H9 (cell line): ENCODE results near the gene RNF148. TPM values are rescaled to one million over a fixed set of nuclear protein-coding genes. Genes with fewer than 3 reads are reported as not detected.

Source experiments
- DNase-seq: peaks from one replicate; pipeline ENCODE4 v3.0.0-alpha.2; 2017
- H2AFZ ChIP-seq: one replicate; pipeline ENCODE4 v1.6.1; 2013; ENCODE audit warnings: mild to moderate bottlenecking, low read length, control low read depth, moderate library complexity
- H2AK5ac ChIP-seq: 2 replicates; pipeline ENCODE4 v1.6.1; 2013; ENCODE audit warnings: low read length, control low read depth, mixed read lengths; ENCODE audit not compliant: insufficient read length
- H2BK120ac ChIP-seq: one replicate; pipeline ENCODE4 v1.6.1; 2013; ENCODE audit warnings: low read depth, mild to moderate bottlenecking, low read length, control low read depth, inconsistent platforms; ENCODE audit not compliant: poor library complexity, severe bottlenecking
- H2BK12ac ChIP-seq: 2 replicates; pipeline ENCODE4 v1.6.1; 2013; ENCODE audit warnings: low read length, control low read depth, mixed read lengths, low read depth; ENCODE audit not compliant: insufficient read length
- H2BK15ac ChIP-seq: 2 replicates; pipeline ENCODE4 v1.6.1; 2013; ENCODE audit warnings: low read depth, low read length, control low read depth
- H2BK20ac ChIP-seq: one replicate; pipeline ENCODE4 v1.6.1; 2013; ENCODE audit warnings: low read depth, mild to moderate bottlenecking, low read length, control low read depth, inconsistent platforms; ENCODE audit not compliant: poor library complexity, severe bottlenecking
- H2BK5ac ChIP-seq: 2 replicates; pipeline ENCODE4 v1.6.1; 2013; ENCODE audit warnings: low read length, control low read depth, mixed read lengths; ENCODE audit not compliant: insufficient read length
- H3K14ac ChIP-seq: 2 replicates; pipeline ENCODE4 v1.6.1; 2013; ENCODE audit warnings: low read length, control low read depth; ENCODE audit not compliant: insufficient read depth
- H3K18ac ChIP-seq: 2 replicates; pipeline ENCODE4 v1.6.1; 2013; ENCODE audit warnings: low read depth, mild to moderate bottlenecking, mixed read lengths, low read length, control low read depth; ENCODE audit not compliant: insufficient read length
- H3K23ac ChIP-seq: 2 replicates; pipeline ENCODE4 v1.6.1; 2013; ENCODE audit warnings: low read length, control low read depth, mixed read lengths, low read depth; ENCODE audit not compliant: insufficient read length
- H3K23me2 ChIP-seq: 2 replicates; pipeline ENCODE4 v1.6.1; 2013; ENCODE audit warnings: low read depth, mild to moderate bottlenecking, mixed read lengths, low read length, control low read depth; ENCODE audit not compliant: insufficient read length, poor library complexity, severe bottlenecking
- H3K27ac ChIP-seq: 2 replicates; pipeline ENCODE4 v1.5.1; 2013; ENCODE audit warnings: low read length, control low read depth, mixed read lengths, low read depth; ENCODE audit not compliant: insufficient read length
- H3K27me3 ChIP-seq: 2 replicates; pipeline ENCODE4 v1.6.1; 2013; ENCODE audit warnings: low read length, control low read depth, inconsistent platforms; ENCODE audit not compliant: insufficient read depth
- H3K4ac ChIP-seq: 2 replicates; pipeline ENCODE4 v1.6.1; 2013; ENCODE audit warnings: low read depth, mild to moderate bottlenecking, control low read depth, inconsistent platforms, low read length, moderate library complexity
- H3K4me1 ChIP-seq: 2 replicates; pipeline ENCODE4 v1.6.1; 2013; ENCODE audit warnings: low read length, control low read depth, inconsistent platforms; ENCODE audit not compliant: insufficient read depth
- H3K4me2 ChIP-seq: 2 replicates; pipeline ENCODE4 v1.6.1; 2013; ENCODE audit warnings: low read length, control low read depth, mixed read lengths; ENCODE audit not compliant: insufficient read length, insufficient read depth
- H3K56ac ChIP-seq: 2 replicates; pipeline ENCODE4 v1.6.1; 2013; ENCODE audit warnings: low read depth, mild to moderate bottlenecking, mixed read lengths, low read length, control low read depth; ENCODE audit not compliant: insufficient read length
- H3K79me1 ChIP-seq: 2 replicates; pipeline ENCODE4 v1.6.1; 2013; ENCODE audit warnings: low read depth, mild to moderate bottlenecking, moderate library complexity, low read length, control low read depth, inconsistent platforms; ENCODE audit not compliant: insufficient read depth, poor library complexity, severe bottlenecking
- H3K79me2 ChIP-seq: 2 replicates; pipeline ENCODE4 v1.6.1; 2013; ENCODE audit warnings: low read length, control low read depth, inconsistent platforms; ENCODE audit not compliant: insufficient read depth
- H3K9ac ChIP-seq: 2 replicates; pipeline ENCODE4 v1.6.1; 2013; ENCODE audit warnings: low read length, control low read depth, mixed read lengths; ENCODE audit not compliant: insufficient read length; ENCODE audit errors: extremely low read depth
- H3K9me3 ChIP-seq: one replicate; pipeline ENCODE4 v1.6.1; 2013; ENCODE audit warnings: low read depth, low read length, inconsistent platforms; ENCODE audit not compliant: control insufficient read depth
- H3T11ph ChIP-seq: one replicate; pipeline ENCODE4 v1.6.1; 2013; ENCODE audit warnings: mild to moderate bottlenecking, low read length, control low read depth, inconsistent platforms
- H4K20me1 ChIP-seq: one replicate; pipeline ENCODE4 v1.6.1; 2013; ENCODE audit not compliant: control insufficient read depth, insufficient read length, insufficient read depth
- H4K5ac ChIP-seq: 2 replicates; pipeline ENCODE4 v1.6.1; 2013; ENCODE audit warnings: low read depth, mild to moderate bottlenecking, mixed read lengths, low read length, control low read depth; ENCODE audit not compliant: insufficient read length
- H4K8ac ChIP-seq: replicated peaks from 2 replicates; pipeline ENCODE4 v1.6.1; 2013; ENCODE audit warnings: low read length, control low read depth, mixed read lengths, low read depth; ENCODE audit not compliant: insufficient read length
- H4K91ac ChIP-seq: 2 replicates; pipeline ENCODE4 v1.6.1; 2013; ENCODE audit warnings: low read depth, mild to moderate bottlenecking, moderate library complexity, mixed read lengths, low read length, control low read depth; ENCODE audit not compliant: insufficient read length
- H3K27ac Mint-ChIP-seq, 3 experiments: 2 replicates in 2 of 3; 3 replicates in 1 of 3; pipeline ENCODE4 v1.8.0; 2020 to 2021; ENCODE audit warnings: mixed read lengths in 3 of 3, mild to moderate bottlenecking in 1 of 3, moderate library complexity in 1 of 3
- H3K27me3 Mint-ChIP-seq: 2 replicates; pipeline ENCODE4 v1.8.0; 2021; ENCODE audit warnings: low read depth, mild to moderate bottlenecking, moderate library complexity, mixed read lengths
- H3K36me3 Mint-ChIP-seq, 3 experiments: 2 replicates in 2 of 3; 3 replicates in 1 of 3; pipeline ENCODE4 v1.8.0; 2020 to 2021; ENCODE audit warnings: low read depth in 3 of 3, mixed read lengths in 3 of 3; ENCODE audit not compliant: insufficient read depth in 1 of 3
- H3K4me1 Mint-ChIP-seq, 2 experiments: 2 replicates each; pipeline ENCODE4 v1.8.0; 2020; ENCODE audit warnings: mixed read lengths in 2 of 2
- H3K4me3 Mint-ChIP-seq, 2 experiments: 2 replicates in 1 of 2; 3 replicates in 1 of 2; pipeline ENCODE4 v1.8.0; 2020 to 2021; ENCODE audit warnings: mild to moderate bottlenecking in 2 of 2, mixed read lengths in 2 of 2, moderate library complexity in 1 of 2
- H3K9me3 Mint-ChIP-seq, 2 experiments: 2 replicates in 1 of 2; 3 replicates in 1 of 2; pipeline ENCODE4 v1.8.0; 2020; ENCODE audit warnings: mild to moderate bottlenecking in 2 of 2, mixed read lengths in 2 of 2, moderate library complexity in 1 of 2
- WGBS: extraction: QIAGEN DNeasy Blood & Tissue Kit; methylation state at CpG from one replicate; pipeline ENCODE4 v1.1.7; 2013; ENCODE audit warnings: missing lambda C conversion rate, low lambda C conversion rate, mixed read lengths; ENCODE audit not compliant: insufficient read length; ENCODE audit errors: extremely low coverage; 5-methylcytosine and 5-hydroxymethylcytosine counted together
- total RNA-seq: library from RNA; stranded (reverse); gene quantifications from 2 replicates; pipeline ENCODE4 v1.2.1, GENCODE V29; 2021
- TF ChIP-seq, protein P1 (sequence below): fragments of 200-600 bp; sonication (generic); conservative IDR thresholded peaks from 3 replicates; pipeline ENCODE4 v1.8.0; 2021; ENCODE audit warnings: antibody characterized with exemption, mild to moderate bottlenecking

RNF148 gene
- total RNA-seq, 1 experiment from 2014 or later: 0.39 TPM

DNA sequence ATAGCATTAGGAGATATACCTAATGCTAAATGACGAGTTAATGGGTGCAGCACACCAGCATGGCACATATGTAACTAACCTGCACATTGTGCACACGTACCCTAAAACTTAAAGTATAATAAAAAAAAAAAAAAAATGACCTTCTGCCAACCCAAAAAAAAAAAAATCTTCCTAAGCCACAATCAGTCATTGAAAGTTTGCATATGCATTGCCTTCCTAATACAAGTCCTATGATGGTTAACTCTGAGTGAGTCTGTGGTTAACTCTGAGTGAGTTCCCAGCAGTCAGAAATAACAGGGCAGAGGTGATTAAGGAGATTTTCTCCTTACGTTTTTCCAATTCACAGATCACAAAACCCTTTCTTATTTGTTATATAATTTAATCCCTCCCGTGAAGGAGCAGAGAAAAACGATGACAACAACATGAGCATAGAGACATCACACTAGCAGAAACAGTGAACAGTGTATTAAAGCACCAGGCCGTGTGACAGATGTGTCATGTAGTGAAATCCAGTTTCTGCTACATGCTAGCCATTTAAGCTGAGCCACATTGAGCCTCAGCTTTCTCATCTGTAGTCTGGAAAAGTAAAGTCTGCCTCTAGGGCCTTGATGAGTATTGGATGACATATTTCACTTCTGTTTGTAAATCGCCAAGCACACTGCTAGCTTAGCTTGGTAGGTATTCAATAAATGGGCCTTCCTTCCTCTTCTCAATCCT, 7.4 kb upstream of the RNF148 start:
- H2BK15ac ChIP-seq: no peak overlapping the region
- Mint-ChIP-seq H3K9me3 (no peaks in the 10 kb centered on the region), H3K27ac (no peak overlapping the region), H3K4me1 (no peaks in the 10 kb centered on the region), H3K36me3 (no peaks in the 10 kb centered on the region), H3K27me3 (no peaks in the 10 kb centered on the region), H3K4me3 (no peak overlapping the region)
- no peak overlapping the region for H3K4me2 ChIP-seq
- no peaks in the 10 kb centered on the region for H3K79me2 ChIP-seq
- H3K23me2 ChIP-seq: no peaks in the 10 kb centered on the region
- no peak overlapping the region for H3K4ac ChIP-seq
- H3K18ac ChIP-seq: no peak overlapping the region
- no peak overlapping the region for H2BK20ac ChIP-seq
- no peak overlapping the region for H3K23ac ChIP-seq
- no peaks in the 10 kb centered on the region for H4K20me1 ChIP-seq
- no peak overlapping the region for H3K9ac ChIP-seq
- H3T11ph ChIP-seq: no peak overlapping the region
- H3K27ac ChIP-seq: no peak overlapping the region
- no peak overlapping the region for H4K91ac ChIP-seq
- no peak overlapping the region for H2AFZ ChIP-seq
- no peak overlapping the region for H2AK5ac ChIP-seq
- no peak overlapping the region for H2BK5ac ChIP-seq
- WGBS: no CpG with 5 or more reads among the region's 7 CpGs
- no peak overlapping the region for H2BK120ac ChIP-seq
- no peak overlapping the region for H2BK12ac ChIP-seq
- no peaks in the 10 kb centered on the region for H3K79me1 ChIP-seq
- no peak for DNase-seq
- no peak overlapping the region for H4K8ac ChIP-seq
- TF ChIP-seq, protein P1, sequence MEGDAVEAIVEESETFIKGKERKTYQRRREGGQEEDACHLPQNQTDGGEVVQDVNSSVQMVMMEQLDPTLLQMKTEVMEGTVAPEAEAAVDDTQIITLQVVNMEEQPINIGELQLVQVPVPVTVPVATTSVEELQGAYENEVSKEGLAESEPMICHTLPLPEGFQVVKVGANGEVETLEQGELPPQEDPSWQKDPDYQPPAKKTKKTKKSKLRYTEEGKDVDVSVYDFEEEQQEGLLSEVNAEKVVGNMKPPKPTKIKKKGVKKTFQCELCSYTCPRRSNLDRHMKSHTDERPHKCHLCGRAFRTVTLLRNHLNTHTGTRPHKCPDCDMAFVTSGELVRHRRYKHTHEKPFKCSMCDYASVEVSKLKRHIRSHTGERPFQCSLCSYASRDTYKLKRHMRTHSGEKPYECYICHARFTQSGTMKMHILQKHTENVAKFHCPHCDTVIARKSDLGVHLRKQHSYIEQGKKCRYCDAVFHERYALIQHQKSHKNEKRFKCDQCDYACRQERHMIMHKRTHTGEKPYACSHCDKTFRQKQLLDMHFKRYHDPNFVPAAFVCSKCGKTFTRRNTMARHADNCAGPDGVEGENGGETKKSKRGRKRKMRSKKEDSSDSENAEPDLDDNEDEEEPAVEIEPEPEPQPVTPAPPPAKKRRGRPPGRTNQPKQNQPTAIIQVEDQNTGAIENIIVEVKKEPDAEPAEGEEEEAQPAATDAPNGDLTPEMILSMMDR: no peak
- H3K27me3 ChIP-seq: no peaks in the 10 kb centered on the region
- no peaks in the 10 kb centered on the region for H3K4me1 ChIP-seq
- no peak overlapping the region for H3K56ac ChIP-seq
- H3K14ac ChIP-seq: no peak overlapping the region
- no peaks in the 10 kb centered on the region for H3K9me3 ChIP-seq
- no peak overlapping the region for H4K5ac ChIP-seq
